Esophagus muscularis mucosa (tissue), 4 donors: ENCODE data around the gene TBX2.

Source experiments
- CTCF ChIP-seq, 3 experiments: fragments of 200-600 bp in 2 of 3; fragments of 450-650 bp in 1 of 3; sonication (generic) in 2 of 3; IDR thresholded peaks; one replicate each; pipeline ENCODE4 v1.5.1; 2017 to 2019; ENCODE audit warnings: antibody characterized with exemption in 3 of 3, mild to moderate bottlenecking in 2 of 3, moderate library complexity in 1 of 3
- EP300 ChIP-seq: sonication (generic); formaldehyde crosslinking; IDR thresholded peaks from one replicate; pipeline ENCODE4 v1.6.1; 2017; ENCODE audit warnings: antibody characterized with exemption
- POLR2A ChIP-seq: fragments of 450-650 bp; IDR thresholded peaks from one replicate; pipeline ENCODE4 v1.6.1; 2017; ENCODE audit warnings: antibody characterized with exemption, moderate library complexity, mild to moderate bottlenecking, low read depth
- POLR2AphosphoS5 ChIP-seq, 2 donors: sonication (generic); formaldehyde crosslinking; IDR thresholded peaks; one replicate each; pipeline ENCODE4 v1.6.1; 2017; ENCODE audit warnings: antibody characterized with exemption in 2 of 2

- no peak for TF ChIP-seq CTCF (IDR thresholded peaks at IDR 0.05)
- no peak for TF ChIP-seq POLR2A
- TF ChIP-seq POLR2AphosphoS5 (IDR thresholded peaks at IDR 0.05), result no peak
- no peak for TF ChIP-seq EP300
These were observed 58.4 kb downstream of the TBX2 start for GRCh38 chr17:61458000-61458399.
